Right atrium auricular region (tissue), 2 donors: ENCODE data around the gene LIPA. TPM values are rescaled to one million over a fixed set of nuclear protein-coding genes. Genes with fewer than 3 reads are reported as not detected.
A peak's percentile ranks its signal among the peaks of the same experiment; 100 is the strongest.

ENCODE experiments used
- DNase-seq: peaks from one replicate; pipeline ENCODE4 v3.0.0-alpha.2; 2019; ENCODE audit warnings: low spot score
- H3K27ac ChIP-seq, 2 donors: fragments of 200-600 bp; sonication (generic); 1 replicate in 1 of 2; 2 replicates in 1 of 2; pipeline ENCODE4 v1.5.1; 2016 to 2019
- H3K27me3 ChIP-seq, 2 donors: fragments of 200-600 bp; sonication (generic); one replicate each; pipeline versions ENCODE4 v1.5.1 to v1.6.0; 2017 to 2019
- H3K36me3 ChIP-seq: fragments of 200-600 bp; sonication (generic); one replicate; pipeline ENCODE4 v1.5.1; 2016
- H3K4me1 ChIP-seq, 2 donors: fragments of 200-600 bp; sonication (generic); one replicate each; pipeline versions ENCODE4 v1.5.1 to v1.6.0; 2017 to 2019
- H3K4me3 ChIP-seq, 2 donors: fragments of 200-600 bp; sonication (generic); 1 replicate in 1 of 2; 2 replicates in 1 of 2; pipeline ENCODE4 v1.5.1; 2017 to 2019; ENCODE audit warnings: mild to moderate bottlenecking in 1 of 2, moderate library complexity in 1 of 2
- H3K9me3 ChIP-seq, 2 donors: fragments of 200-600 bp; sonication (generic); one replicate each; pipeline ENCODE4 v1.5.1; 2019
- CTCF ChIP-seq, 2 donors: fragments of 200-600 bp; sonication (generic); IDR thresholded peaks; one replicate each; pipeline ENCODE4 v1.5.1; 2019; ENCODE audit warnings: antibody characterized with exemption in 2 of 2
- total RNA-seq, 2 donors: library from RNA; depleted of rRNA; stranded (reverse); fragments of >200 nt; gene quantifications; one replicate each; pipeline ENCODE4 v1.1.0, GENCODE V29; 2016

The LIPA gene
- total RNA-seq, 2 donors from 2014 or later: 17.6 to 25.7 TPM

DNA sequence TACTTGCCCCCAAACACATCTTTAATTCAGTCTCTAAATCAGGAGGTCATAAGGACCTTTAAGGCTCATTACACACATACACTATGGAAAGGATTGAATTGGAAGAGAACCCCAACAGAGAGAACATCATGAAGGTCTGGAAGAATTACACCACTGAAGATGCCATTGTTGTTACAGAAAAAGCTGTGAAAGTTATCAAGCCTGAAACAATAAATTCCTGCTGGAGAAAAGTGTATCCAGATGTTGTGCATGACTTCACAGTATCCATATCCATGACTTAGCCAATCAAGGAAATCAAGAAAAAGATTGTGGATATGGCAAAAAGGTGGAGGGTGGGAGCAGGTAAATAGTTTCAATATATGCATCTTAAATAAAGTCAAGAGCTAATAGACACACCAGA is 13.7 kb downstream of the LIPA start:
- Histone ChIP-seq H3K27ac (no peak overlapping the region), H3K27me3 (no peaks in the 10 kb centered on the region), H3K9me3 (no peaks in the 10 kb centered on the region), H3K4me3 (no peak overlapping the region), H3K36me3 (peaks cover 6% of the 10 kb centered on the region), H3K4me1 (peaks cover 0 to 29% of the 10 kb centered on the region in 2 donors)
- no peak for DNase-seq
- no peak for TF ChIP-seq CTCF (IDR thresholded peaks at IDR 0.05)

DNA sequence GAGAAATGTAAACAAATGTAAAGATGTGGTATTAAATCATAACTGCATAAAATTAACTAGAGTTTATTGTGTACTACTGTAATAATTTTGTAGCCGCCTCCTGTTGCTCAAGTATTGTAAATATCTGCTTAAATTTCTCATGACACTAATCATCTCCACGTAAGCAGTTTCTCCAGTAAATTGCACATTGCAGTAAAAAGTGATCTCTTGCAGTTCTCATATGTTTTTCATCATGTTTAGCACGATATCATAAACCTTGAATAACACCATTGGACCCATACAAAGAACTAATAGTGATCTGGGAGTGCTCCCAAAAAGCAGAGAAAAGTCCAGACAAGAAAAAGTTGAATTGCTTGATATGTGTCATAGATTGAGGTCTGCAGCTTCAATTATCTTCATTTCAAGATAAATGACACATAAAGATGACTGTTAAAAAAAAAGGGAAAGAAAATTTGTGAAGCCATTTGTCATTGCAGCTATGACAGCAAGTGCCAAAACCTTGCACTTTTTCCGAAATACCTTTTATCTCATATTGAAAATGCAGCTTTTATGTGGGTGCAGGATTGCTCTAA is 15.3 kb downstream of the LIPA start:
- DNase-seq: no peak
- no peak for TF ChIP-seq CTCF (IDR thresholded peaks at IDR 0.05)
- Histone ChIP-seq H3K4me3 (no peak overlapping the region), H3K36me3 (peaks cover 6% of the 10 kb centered on the region), H3K4me1 (peaks cover 0 to 14% of the 10 kb centered on the region in 2 donors), H3K27ac (no peak overlapping the region), H3K27me3 (no peaks in the 10 kb centered on the region), H3K9me3 (no peaks in the 10 kb centered on the region)

GRCh38 chr10:89235073-89235798 is 16.3 kb downstream of the LIPA start:
- H3K4me3 ChIP-seq: no peak overlapping the region
- no peak for TF ChIP-seq CTCF (IDR thresholded peaks at IDR 0.05)
- H3K36me3 ChIP-seq: peaks cover 6% of the 10 kb centered on the region
- DNase-seq: peak; percentile 73
- no peaks in the 10 kb centered on the region for H3K9me3 ChIP-seq
- H3K27ac ChIP-seq: peak overlapping the region in 1 of 2 donors; percentile 47
- H3K27me3 ChIP-seq: no peaks in the 10 kb centered on the region
- peaks cover 0 to 7% of the 10 kb centered on the region in 2 donors for H3K4me1 ChIP-seq

DNA sequence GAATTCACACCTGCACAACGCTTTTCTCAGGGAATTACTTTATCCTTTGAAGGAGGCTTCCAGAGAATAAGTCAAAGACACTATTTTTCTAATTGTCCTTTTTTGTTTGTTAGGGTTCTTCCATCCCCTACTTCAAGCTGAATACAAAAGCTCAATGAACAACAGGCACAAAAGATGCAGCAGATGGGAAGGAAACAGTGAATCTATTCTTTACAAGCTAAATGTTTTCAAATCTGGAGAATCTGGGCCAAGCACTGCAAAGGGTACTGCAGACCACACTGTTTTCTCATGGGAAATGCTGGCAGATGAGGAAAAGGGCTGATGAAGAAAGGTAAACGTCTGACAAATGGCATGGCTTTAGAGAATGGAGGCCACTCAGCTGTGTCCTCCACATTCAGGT is 18.5 kb downstream of the LIPA start:
- Histone ChIP-seq H3K4me3 (no peak overlapping the region), H3K27ac (no peak overlapping the region), H3K4me1 (peaks cover 0 to 7% of the 10 kb centered on the region in 2 donors), H3K9me3 (no peaks in the 10 kb centered on the region), H3K36me3 (no peaks in the 10 kb centered on the region), H3K27me3 (no peaks in the 10 kb centered on the region)
- TF ChIP-seq CTCF (IDR thresholded peaks at IDR 0.05): no peak
- DNase-seq: no peak

DNA sequence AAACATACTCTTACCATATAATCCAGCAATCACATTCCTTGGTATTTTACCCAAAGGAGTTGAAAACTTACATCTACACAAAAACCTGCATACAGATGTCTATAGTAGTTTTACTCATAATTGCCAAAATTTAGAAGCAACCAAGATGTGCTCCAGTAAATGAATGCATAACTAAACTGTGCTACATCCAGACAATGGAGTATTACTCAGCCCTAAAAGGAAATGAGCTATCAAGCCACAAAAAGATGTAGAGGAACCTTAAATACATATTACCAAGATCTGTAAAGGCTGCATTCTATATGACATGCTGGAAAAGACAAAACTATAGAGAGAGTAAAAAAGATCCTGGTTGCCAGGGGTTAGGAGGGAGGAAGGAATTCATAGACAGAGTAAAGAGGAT is 22.6 kb downstream of the LIPA start:
- peaks cover 0 to 9% of the 10 kb centered on the region in 2 donors for H3K4me1 ChIP-seq

More for the DNA sequence above, 22.6 kb downstream of the LIPA start:
- Histone ChIP-seq H3K36me3 (no peaks in the 10 kb centered on the region), H3K9me3 (no peaks in the 10 kb centered on the region), H3K27me3 (no peaks in the 10 kb centered on the region), H3K27ac (no peak overlapping the region), H3K4me3 (no peak overlapping the region)
- no peak for TF ChIP-seq CTCF (IDR thresholded peaks at IDR 0.05)
- DNase-seq: no peak
